ENCODE measurements around the gene KCNJ15.

DNA sequence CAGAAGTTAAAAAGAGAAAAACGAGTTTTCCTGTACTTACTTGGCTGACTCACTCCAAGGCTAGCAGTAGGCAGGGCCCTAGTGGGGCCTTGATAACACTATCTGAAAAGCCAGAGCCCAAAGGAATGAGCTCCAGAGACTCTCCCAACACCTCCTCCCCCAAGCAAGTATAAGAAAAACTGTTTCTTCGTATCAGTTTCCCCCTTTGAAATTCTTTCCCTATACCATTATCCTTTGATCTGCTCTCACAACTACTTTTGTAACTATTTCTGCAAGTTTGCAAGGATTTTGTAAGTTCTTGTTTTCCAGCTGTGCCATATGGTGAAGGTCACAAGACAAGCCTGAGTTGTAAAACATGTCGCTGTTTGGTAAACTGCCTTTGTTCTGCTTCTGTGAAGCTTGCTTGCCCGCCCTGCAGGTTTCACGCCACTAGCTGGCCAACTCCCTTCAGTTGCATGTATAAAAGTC lies 36.5 kb upstream of the KCNJ15 start:
- TF ChIP-seq, protein P1, sequence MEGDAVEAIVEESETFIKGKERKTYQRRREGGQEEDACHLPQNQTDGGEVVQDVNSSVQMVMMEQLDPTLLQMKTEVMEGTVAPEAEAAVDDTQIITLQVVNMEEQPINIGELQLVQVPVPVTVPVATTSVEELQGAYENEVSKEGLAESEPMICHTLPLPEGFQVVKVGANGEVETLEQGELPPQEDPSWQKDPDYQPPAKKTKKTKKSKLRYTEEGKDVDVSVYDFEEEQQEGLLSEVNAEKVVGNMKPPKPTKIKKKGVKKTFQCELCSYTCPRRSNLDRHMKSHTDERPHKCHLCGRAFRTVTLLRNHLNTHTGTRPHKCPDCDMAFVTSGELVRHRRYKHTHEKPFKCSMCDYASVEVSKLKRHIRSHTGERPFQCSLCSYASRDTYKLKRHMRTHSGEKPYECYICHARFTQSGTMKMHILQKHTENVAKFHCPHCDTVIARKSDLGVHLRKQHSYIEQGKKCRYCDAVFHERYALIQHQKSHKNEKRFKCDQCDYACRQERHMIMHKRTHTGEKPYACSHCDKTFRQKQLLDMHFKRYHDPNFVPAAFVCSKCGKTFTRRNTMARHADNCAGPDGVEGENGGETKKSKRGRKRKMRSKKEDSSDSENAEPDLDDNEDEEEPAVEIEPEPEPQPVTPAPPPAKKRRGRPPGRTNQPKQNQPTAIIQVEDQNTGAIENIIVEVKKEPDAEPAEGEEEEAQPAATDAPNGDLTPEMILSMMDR (IDR thresholded peaks at IDR 0.05) = no peak
- no peak for TF ChIP-seq POLR2AphosphoS5 (IDR thresholded peaks at IDR 0.05)

All from transverse colon (tissue), 4 donors.